Fibroblast of pulmonary artery (primary cell): ENCODE measurements around the gene GMCL2.
"Not testable (repeated sequence)": the region's sequence is repeated elsewhere in the genome, so short reads cannot be mapped to it uniquely, and the experiment has no call there.

Experiments used
- DNase-seq: peaks from one replicate; pipeline ENCODE4 v3.0.0-alpha.2; 2010; ENCODE audit warnings: low read depth
- H3K4me3 ChIP-seq: replicated peaks from 2 replicates; pipeline ENCODE4 v1.5.1; 2011; ENCODE audit warnings: low read depth, mild to moderate bottlenecking, control low read depth, low read length, moderate library complexity
- TF ChIP-seq, protein P1 (sequence below): IDR thresholded peaks from 2 replicates; pipeline ENCODE4 v1.5.1; 2011; ENCODE audit warnings: mild to moderate bottlenecking, control low read depth, low read length, inconsistent platforms; ENCODE audit errors: missing control alignments

GMCL2 gene

GRCh38 chr5:178201221-178201926, 14.2 kb upstream of the GMCL2 start:
- peak; percentile 35 for DNase-seq
- no peak overlapping the region for H3K4me3 ChIP-seq
- TF ChIP-seq, protein P1, sequence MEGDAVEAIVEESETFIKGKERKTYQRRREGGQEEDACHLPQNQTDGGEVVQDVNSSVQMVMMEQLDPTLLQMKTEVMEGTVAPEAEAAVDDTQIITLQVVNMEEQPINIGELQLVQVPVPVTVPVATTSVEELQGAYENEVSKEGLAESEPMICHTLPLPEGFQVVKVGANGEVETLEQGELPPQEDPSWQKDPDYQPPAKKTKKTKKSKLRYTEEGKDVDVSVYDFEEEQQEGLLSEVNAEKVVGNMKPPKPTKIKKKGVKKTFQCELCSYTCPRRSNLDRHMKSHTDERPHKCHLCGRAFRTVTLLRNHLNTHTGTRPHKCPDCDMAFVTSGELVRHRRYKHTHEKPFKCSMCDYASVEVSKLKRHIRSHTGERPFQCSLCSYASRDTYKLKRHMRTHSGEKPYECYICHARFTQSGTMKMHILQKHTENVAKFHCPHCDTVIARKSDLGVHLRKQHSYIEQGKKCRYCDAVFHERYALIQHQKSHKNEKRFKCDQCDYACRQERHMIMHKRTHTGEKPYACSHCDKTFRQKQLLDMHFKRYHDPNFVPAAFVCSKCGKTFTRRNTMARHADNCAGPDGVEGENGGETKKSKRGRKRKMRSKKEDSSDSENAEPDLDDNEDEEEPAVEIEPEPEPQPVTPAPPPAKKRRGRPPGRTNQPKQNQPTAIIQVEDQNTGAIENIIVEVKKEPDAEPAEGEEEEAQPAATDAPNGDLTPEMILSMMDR: no peak

DNA sequence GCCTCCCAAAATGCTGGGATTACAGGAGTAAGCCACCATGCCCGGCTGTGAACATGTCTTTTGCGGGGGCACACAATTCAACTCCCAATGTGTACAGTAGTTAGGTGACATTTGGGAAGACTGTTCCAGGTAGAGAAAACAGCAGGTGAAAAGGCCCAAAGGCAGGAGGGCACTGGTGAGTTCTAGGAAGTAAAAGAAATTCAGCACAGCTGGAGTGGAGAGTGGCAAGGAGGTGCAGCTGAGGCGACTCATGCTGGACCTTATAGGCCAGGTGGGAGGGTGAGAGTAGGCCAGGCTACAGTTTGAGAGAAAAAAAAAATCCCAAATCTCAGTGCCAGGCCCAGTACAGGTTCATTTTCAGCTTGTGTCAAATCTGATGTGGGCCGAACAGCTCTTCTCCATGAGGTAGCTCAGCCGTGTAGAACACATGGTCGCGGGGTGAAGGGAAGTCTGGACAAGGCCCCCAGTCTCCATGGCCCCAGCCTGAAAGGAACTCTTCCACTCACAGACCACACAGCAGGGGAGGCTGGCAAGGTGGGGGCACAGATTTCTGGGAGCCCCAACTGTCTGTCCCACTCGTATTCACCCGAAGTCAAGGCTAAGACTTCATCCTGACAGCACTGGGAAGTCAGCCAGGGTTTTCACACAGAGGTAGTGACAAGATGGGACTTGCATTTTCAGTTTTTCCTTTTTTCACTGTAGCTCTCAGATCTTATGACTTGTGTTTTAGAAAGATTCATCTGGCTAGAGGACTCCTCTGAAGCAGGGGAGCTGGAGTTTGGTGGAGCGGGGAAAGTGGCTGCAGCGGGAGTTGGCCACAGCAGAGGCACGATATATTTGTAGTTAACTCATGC, 12.6 kb upstream of the GMCL2 start:
- TF ChIP-seq, protein P1: no peak
- DNase-seq: no peak
- no peak overlapping the region for H3K4me3 ChIP-seq

GRCh38 chr5:178198706-178199105, 11.5 kb upstream of the GMCL2 start:
- TF ChIP-seq, protein P1: no peak
- no peak overlapping the region for H3K4me3 ChIP-seq
- no peak for DNase-seq

DNA sequence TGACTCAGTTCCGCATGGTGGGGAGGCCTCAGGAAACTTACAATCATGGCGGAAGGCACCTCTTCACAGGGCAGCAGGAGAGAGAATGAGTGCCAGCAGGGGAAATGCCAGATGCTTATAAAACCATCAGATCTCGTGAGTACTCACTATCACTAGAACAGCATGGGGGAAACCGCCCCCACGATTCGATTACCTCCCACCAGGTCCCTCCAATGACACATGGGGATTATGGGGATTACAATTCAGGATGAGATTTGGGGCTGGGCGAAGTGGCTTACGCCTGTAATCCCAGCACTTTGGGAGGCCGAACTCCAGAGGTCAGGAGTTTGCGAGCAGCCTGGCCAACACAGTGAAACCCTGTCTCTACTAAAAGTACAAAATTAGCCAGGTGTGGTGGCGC, 11.0 kb upstream of the GMCL2 start:
- not testable (repeated sequence) for DNase-seq, H3K4me3 ChIP-seq

GRCh38 chr5:178196986-178197385, 9.8 kb upstream of the GMCL2 start:
- no peak for DNase-seq
- TF ChIP-seq, protein P1: peak; percentile 33
- no peak overlapping the region for H3K4me3 ChIP-seq

GRCh38 chr5:178196281-178196812, 9.2 kb upstream of the GMCL2 start:
- DNase-seq: no peak
- no peak overlapping the region for H3K4me3 ChIP-seq
- TF ChIP-seq, protein P1: no peak

DNA sequence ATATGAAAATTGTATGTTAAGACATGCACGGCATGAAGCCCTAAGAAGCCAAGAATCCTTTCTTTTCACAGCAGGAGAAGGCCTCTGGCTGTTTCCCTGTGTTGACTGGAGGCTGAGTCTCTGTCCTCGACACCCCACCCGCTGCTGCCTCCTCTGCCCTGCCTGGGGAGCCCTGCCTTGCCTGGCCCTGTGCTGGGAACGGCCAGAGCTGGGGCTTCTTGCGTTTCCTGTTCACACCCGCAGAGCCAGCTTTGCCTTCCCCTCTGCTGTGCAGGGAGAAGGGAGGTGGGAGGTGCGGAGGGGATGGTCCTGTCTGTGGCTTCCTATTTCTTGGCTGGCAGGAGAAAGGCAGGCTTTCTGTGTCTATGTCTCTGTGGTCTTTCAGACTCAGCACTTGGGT, 6.9 kb upstream of the GMCL2 start:
- DNase-seq: no peak
- H3K4me3 ChIP-seq: no peak overlapping the region
- TF ChIP-seq, protein P1: no peak
